GM18526 (cell line): ENCODE results near the gene OR10H1.

ENCODE experiments used
- POLR2A ChIP-seq: IDR thresholded peaks from 3 replicates; pipeline ENCODE4 v1.6.1; 2011; ENCODE audit not compliant: insufficient read length; ENCODE audit errors: extremely low read depth

OR10H1 gene

DNA sequence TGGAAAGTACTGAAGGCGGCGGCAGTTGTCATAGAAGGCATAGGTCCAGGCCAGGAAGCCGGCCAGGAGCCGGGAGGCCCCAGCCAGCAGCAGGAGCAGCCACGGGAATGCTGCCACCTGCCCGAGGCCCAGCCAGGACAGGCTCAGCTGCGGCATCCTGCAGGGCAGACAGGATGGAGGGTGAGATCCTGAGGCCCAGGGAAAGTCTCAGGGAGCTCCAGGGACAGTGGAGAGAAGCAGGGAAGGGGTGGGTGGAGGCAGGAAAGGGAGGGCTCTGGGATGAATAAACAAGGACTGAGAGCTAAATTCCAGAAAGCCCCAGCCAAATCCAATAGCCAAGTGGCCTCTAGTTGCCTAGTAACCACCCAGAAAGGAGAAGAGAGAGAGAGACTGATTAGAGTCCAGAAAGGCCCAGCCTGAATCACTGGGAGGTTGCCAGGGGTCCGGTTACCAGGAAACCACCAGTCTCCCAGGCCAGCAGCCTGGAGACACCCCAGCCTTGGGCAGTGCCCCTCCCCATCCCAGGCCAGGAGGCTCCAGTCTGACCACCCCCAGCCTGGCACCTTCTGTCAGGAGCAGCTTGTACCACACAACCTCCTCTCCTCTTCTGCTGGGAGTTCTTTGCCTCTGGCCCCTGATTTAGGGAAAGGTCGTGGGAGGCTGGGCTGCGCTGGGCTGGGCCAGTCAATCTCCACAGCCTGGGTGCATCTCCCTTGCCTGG lies 35.5 kb downstream of the OR10H1 start:
- no peak for TF ChIP-seq POLR2A

DNA sequence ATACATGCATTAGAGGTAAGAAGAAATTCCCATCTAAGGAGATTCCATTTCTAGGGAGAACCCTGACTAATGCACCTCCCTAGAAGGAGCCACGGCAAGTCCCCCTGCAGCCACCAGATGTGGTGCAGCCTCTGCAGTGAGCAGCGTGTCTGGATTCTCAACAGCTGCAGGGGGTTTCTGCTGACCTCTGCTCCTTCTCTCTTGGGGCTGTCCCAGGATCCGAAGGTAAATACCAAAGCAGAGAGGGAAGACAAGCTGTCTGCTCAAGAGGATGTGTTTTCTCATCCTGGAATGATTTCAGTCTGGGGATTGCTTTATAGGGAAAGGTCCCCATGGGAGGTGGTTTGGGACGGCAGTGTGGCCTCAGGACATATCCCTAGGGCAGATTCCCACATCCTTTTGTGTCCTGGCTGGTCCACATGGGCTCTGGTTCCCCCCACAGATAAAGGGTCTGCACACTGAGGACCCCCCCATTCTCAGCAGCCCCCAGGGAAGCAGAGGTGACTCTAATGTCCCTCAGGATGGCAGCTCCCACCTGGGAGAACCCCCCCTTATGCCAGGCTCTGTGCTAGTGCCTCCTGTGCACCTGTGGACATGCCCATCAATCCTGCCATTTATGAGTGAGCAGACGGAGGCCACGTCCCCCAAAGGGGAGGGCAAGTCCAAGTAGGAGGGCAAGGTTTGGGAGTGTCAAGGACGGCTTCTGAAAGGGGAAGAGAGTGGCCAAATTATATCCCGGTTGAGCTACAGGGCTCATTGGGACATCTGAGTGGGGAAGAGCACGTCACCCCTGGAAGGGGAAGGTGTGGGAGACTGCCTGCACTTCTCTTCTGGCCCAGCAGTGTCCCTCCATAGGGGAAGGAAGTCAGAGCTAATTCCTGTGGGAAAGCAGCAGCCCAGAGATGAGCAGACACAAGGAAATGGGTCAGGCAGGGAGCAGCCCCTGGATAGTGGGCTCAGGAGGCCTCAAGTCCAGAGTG lies 38.2 kb downstream of the OR10H1 start:
- no peak for TF ChIP-seq POLR2A

DNA sequence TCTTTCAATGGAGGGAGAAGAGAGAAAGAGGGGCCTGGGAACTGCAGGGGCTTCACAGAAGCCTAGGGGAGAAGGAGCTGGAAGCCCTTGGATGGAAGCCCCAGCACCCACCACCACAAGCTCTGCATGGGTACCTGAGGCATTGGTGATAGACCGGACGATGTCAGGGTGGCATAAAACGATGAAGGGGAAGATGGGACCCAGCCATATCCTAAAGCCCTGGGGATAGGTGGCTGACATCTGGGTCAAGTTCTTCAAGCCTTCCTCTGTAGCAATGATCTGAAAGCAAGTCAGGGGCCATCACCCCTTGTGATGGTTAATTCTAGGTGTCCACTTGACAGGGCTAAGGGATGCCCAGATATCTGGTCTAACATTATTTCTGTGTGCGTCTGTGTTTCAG lies 39.2 kb downstream of the OR10H1 start:
- TF ChIP-seq POLR2A: no peak

DNA sequence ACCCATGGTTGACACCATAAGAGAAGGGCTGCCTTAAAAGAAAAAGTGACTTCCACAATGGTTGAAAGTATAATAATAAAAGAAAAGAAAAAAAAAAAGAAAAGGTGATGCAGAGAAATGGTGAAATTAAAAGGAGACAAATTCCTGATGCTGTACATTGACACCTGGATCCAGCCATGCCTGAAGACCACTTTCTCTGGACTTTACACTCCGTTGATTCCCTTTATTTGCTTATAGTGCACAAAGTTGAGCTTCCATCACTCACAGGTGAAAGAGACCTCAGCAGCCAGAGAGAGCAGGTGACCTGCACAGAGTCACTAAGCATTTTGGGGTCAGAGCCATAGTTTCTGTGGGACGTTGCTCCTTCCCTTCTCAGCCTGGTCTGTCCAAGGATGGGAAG lies 40.2 kb downstream of the OR10H1 start:
- no peak for TF ChIP-seq POLR2A

DNA sequence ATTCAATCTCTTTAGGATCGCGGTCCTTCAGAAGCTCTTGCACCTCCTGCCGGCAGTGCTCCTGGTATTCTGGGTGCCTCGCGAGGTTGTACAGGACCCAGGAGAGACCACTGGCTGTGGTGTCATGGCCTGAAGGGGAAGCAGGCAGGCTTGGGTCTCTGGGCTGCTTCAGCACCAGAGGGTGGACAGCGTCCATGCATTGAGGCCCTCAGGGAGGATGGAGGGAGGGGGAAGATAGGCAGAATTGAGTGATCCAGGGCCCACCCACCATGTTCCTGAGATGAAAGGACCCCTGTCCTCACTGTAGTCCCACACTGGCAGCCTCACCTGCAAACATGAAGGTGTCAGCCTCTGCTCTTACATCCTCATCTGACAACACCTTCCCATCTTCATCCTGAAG lies 45.9 kb downstream of the OR10H1 start:
- TF ChIP-seq POLR2A: no peak

DNA sequence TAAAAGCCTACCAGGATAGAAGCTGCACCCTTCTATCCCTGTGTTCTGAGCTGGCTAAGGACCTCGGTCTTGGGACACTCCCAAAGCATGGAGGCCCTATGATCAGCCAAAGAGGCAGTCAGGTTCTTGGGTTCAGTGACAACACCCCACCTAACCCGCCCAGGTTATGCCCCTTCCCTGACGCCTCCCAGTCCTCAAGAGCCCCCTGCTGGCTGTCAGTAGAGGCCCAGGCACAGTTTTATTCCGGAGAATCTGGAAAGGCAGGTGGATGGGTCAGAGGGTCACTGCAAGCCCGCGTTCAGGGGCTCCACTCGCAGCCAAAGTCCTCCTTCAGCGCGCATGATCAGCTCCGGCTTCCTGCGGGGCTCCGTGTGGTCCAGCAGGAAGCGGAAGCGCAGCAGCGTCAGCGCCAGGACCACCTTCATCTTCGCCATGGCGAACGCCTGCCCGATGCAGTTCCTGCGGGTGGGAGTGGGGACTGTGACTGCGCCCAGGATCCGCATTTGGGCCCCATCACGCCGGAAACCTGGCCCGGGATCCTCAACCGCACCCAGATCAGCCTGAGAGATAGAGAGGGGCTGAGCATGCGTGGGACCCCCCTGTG lies 55.4 kb downstream of the OR10H1 start:
- TF ChIP-seq POLR2A: no peak

DNA sequence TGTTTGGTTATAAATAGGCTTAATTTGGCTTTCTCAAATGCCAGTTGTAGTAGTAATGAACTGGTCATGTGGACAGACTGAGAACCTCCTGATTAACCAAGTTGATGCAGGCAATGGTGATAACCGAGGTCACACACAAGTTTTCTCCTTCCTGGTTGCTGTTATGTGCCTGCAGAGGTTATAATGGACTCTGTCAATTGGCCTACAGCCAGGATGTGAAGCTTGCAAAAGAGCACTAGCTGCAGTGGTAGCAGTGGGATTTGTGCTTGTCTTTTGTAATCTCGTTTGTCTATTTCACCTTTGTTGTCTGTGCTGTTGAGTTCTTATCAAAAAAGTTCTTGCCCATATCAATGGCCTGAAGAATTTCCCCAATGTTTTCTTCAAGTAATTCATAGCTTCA lies 57.1 kb downstream of the OR10H1 start:
- TF ChIP-seq POLR2A: no peak
